Breast epithelium (tissue), 4 donors: ENCODE data around the gene CALN1. TPM values are rescaled to one million over a fixed set of nuclear protein-coding genes. Genes with fewer than 3 reads are reported as not detected.

Experiments
- DNase-seq, 2 donors: peaks; one replicate each; pipeline ENCODE4 v3.0.0-alpha.2; 2019; ENCODE audit warnings: low spot score in 2 of 2
- H3K27ac ChIP-seq, 2 donors: fragments of 200-600 bp; sonication (generic) in 1 of 2; one replicate each; pipeline ENCODE4 v1.5.1; 2016 to 2019; ENCODE audit warnings: mild to moderate bottlenecking in 1 of 2
- H3K27me3 ChIP-seq, 2 donors: fragments of 200-600 bp; sonication (generic) in 1 of 2; one replicate each; pipeline versions ENCODE4 v1.5.1 to v1.6.0; 2017 to 2019; ENCODE audit warnings: control low read depth in 1 of 2, mild to moderate bottlenecking in 1 of 2
- H3K36me3 ChIP-seq: fragments of 200-600 bp; one replicate; pipeline ENCODE4 v1.5.1; 2019
- H3K4me1 ChIP-seq, 2 donors: fragments of 200-600 bp; sonication (generic); one replicate each; pipeline ENCODE4 v1.5.1; 2016 to 2019; ENCODE audit warnings: control low read depth in 1 of 2
- H3K4me3 ChIP-seq, 3 donors: fragments of 200-600 bp; sonication (generic); 1 replicate in 2 of 3; 2 replicates in 1 of 3; pipeline ENCODE4 v1.5.1; 2016 to 2019; ENCODE audit warnings: mild to moderate bottlenecking in 3 of 3, moderate library complexity in 2 of 3
- H3K9me3 ChIP-seq, 2 donors: fragments of 200-600 bp; sonication (generic) in 1 of 2; one replicate each; pipeline ENCODE4 v1.5.1; 2016 to 2019; ENCODE audit warnings: control low read depth in 1 of 2
- POLR2A ChIP-seq: fragments of 450-650 bp; IDR thresholded peaks from one replicate; pipeline ENCODE4 v1.6.1; 2016; ENCODE audit warnings: antibody characterized with exemption, mild to moderate bottlenecking, moderate library complexity
- POLR2AphosphoS5 ChIP-seq, 3 donors: sonication (generic); formaldehyde crosslinking; IDR thresholded peaks; one replicate each; pipeline ENCODE4 v1.6.1; 2017; ENCODE audit warnings: antibody characterized with exemption in 3 of 3
- intact Hi-C: fragments of 100-400 bp; cut with DNase I; formaldehyde crosslinking; loops from one replicate; pipeline ENCODE4 v1.15.1; 2023; ENCODE audit warnings: low total_unique reads
- total RNA-seq, 3 donors: library from RNA; depleted of rRNA; stranded (reverse); fragments of >200 nt; gene quantifications; one replicate each; pipeline ENCODE4 v1.1.0, GENCODE V29; 2016
- TF ChIP-seq, protein P1 (sequence below), 3 donors: fragments of 450-650 bp; IDR thresholded peaks; one replicate each; pipeline ENCODE4 v1.5.1; 2016 to 2017; ENCODE audit warnings: antibody characterized with exemption in 3 of 3, mild to moderate bottlenecking in 3 of 3, moderate library complexity in 3 of 3

CALN1 gene
- total RNA-seq, 3 donors from 2014 or later: under 0.01 to 0.33 (median 0.15) TPM

GRCh38 chr7:72260406-72260805 is 151.7 kb downstream of the CALN1 start:
- TF ChIP-seq POLR2A: no peak
- TF ChIP-seq POLR2AphosphoS5 (IDR thresholded peaks at IDR 0.05): no peak
- TF ChIP-seq, protein P1, sequence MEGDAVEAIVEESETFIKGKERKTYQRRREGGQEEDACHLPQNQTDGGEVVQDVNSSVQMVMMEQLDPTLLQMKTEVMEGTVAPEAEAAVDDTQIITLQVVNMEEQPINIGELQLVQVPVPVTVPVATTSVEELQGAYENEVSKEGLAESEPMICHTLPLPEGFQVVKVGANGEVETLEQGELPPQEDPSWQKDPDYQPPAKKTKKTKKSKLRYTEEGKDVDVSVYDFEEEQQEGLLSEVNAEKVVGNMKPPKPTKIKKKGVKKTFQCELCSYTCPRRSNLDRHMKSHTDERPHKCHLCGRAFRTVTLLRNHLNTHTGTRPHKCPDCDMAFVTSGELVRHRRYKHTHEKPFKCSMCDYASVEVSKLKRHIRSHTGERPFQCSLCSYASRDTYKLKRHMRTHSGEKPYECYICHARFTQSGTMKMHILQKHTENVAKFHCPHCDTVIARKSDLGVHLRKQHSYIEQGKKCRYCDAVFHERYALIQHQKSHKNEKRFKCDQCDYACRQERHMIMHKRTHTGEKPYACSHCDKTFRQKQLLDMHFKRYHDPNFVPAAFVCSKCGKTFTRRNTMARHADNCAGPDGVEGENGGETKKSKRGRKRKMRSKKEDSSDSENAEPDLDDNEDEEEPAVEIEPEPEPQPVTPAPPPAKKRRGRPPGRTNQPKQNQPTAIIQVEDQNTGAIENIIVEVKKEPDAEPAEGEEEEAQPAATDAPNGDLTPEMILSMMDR (IDR thresholded peaks at IDR 0.05): no peak
- no peaks in the 10 kb centered on the region for H3K36me3 ChIP-seq
- H3K9me3 ChIP-seq: no peaks in the 10 kb centered on the region
- no peaks in the 10 kb centered on the region for H3K27me3 ChIP-seq
- intact Hi-C loops: no loop called here
- DNase-seq: no peak
- no peak overlapping the region for H3K4me3 ChIP-seq
- H3K4me1 ChIP-seq: no peaks in the 10 kb centered on the region
- no peak overlapping the region for H3K27ac ChIP-seq

- TF ChIP-seq POLR2A (no peak), POLR2AphosphoS5 (IDR thresholded peaks at IDR 0.05) (no peak)
- TF ChIP-seq, protein P1 (IDR thresholded peaks at IDR 0.05): no peak
- intact Hi-C loops: no loop called here
- H3K27me3 ChIP-seq: no peaks in the 10 kb centered on the region
- DNase-seq: no peak
- H3K4me1 ChIP-seq: no peaks in the 10 kb centered on the region
- H3K36me3 ChIP-seq: no peaks in the 10 kb centered on the region
- no peaks in the 10 kb centered on the region for H3K9me3 ChIP-seq
- no peak overlapping the region for H3K4me3 ChIP-seq
- no peak overlapping the region for H3K27ac ChIP-seq
Measured at GRCh38 chr7:72258074-72258473, 154.1 kb downstream of the CALN1 start.

DNA sequence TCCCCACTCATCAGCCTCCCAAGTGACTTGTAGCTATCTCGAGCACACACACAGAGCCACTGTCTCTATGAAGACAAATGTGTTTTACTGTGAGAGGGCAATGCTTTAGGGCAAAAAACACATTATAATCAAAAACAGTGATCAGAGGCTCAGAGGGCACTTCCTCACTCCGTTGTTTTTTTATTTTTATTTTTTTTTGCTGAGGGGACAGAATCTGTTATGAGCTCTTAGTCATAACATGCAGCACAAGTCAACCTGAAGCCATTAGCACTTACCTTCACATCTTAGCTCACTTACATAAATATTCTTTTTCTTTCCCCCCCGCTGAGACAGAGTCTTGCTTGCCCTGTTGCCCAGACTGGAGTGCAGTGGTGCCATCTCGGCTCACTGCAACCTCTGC is 157.7 kb downstream of the CALN1 start:
- no peaks in the 10 kb centered on the region for H3K36me3 ChIP-seq
- no peaks in the 10 kb centered on the region for H3K4me1 ChIP-seq
- H3K27ac ChIP-seq: no peak overlapping the region
- intact Hi-C loops: no loop called here
- no peak for DNase-seq
- TF ChIP-seq, protein P1 (IDR thresholded peaks at IDR 0.05): no peak
- TF ChIP-seq POLR2A (no peak), POLR2AphosphoS5 (IDR thresholded peaks at IDR 0.05) (no peak)
- no peak overlapping the region for H3K4me3 ChIP-seq
- H3K27me3 ChIP-seq: no peaks in the 10 kb centered on the region
- H3K9me3 ChIP-seq: peaks cover 0 to 6% of the 10 kb centered on the region in 2 donors

- Histone ChIP-seq H3K36me3 (no peaks in the 10 kb centered on the region), H3K27me3 (no peaks in the 10 kb centered on the region), H3K27ac (no peak overlapping the region), H3K9me3 (peaks cover 11 to 18% of the 10 kb centered on the region in 2 donors), H3K4me1 (no peaks in the 10 kb centered on the region), H3K4me3 (no peak overlapping the region)
- intact Hi-C loops: no loop called here
- no peak for DNase-seq
- TF ChIP-seq, protein P1 (IDR thresholded peaks at IDR 0.05): no peak
- TF ChIP-seq POLR2A (no peak), POLR2AphosphoS5 (IDR thresholded peaks at IDR 0.05) (no peak)
Measured at GRCh38 chr7:72249106-72249505, 163.0 kb downstream of the CALN1 start.

DNA sequence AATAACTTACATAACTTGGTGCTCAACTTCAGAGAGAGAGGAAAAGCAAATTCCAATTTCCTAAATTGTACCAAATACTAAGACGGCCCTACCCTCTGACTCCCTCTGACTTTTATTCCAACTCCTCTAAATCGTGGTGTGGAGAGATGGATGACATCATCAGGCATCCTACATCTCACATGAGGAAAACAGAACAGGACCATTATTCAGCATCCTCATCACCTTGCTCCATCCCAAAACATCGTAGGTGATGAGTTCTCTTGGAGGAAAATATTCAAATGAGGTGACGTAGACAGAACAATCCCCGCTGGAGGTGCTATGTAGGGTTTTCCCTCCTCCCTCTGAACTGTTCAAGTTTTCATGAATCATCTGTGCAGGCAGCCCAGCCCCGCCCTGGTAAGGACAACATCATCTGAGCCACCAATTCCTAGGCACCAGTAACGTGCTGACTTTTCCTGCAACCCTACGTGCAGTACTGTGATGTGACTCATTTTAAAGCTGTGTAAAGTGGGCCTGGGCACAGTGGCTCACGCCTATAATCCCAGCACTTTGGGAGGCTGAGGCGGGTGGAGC is 167.2 kb downstream of the CALN1 start:
- no peak overlapping the region for H3K27ac ChIP-seq
- H3K4me1 ChIP-seq: no peaks in the 10 kb centered on the region
- H3K36me3 ChIP-seq: no peaks in the 10 kb centered on the region
- intact Hi-C loops: no loop called here
- peaks cover 5 to 18% of the 10 kb centered on the region in 2 donors for H3K9me3 ChIP-seq
- no peaks in the 10 kb centered on the region for H3K27me3 ChIP-seq
- no peak for DNase-seq
- H3K4me3 ChIP-seq: no peak overlapping the region
- TF ChIP-seq, protein P1 (IDR thresholded peaks at IDR 0.05): no peak
- no peak for TF ChIP-seq POLR2AphosphoS5 (IDR thresholded peaks at IDR 0.05)
- TF ChIP-seq POLR2A: no peak
